ENCODE results near the gene FTO.

DNA sequence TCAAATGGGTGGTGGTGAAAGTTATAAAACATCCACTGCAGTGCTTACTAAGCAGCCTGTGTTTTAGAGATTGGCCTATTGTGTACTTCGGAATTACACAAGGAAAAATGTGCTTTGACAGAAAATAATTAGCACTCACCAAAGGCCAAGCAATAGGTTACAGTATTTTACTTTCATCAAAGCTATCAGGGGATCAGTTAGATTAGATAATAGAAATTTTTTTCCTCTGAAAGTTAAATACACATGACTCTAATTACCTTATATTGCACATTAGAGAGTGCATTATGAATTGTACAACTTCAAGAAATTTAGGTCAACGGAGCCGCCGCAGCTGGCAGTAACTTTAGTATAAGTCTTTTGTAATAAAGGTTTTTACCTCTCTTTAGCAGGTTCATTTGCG, 232.6 kb downstream of the FTO start:
- no peak for TF ChIP-seq POLR2A (IDR thresholded peaks at IDR 0.05)
- TF ChIP-seq, protein P1, sequence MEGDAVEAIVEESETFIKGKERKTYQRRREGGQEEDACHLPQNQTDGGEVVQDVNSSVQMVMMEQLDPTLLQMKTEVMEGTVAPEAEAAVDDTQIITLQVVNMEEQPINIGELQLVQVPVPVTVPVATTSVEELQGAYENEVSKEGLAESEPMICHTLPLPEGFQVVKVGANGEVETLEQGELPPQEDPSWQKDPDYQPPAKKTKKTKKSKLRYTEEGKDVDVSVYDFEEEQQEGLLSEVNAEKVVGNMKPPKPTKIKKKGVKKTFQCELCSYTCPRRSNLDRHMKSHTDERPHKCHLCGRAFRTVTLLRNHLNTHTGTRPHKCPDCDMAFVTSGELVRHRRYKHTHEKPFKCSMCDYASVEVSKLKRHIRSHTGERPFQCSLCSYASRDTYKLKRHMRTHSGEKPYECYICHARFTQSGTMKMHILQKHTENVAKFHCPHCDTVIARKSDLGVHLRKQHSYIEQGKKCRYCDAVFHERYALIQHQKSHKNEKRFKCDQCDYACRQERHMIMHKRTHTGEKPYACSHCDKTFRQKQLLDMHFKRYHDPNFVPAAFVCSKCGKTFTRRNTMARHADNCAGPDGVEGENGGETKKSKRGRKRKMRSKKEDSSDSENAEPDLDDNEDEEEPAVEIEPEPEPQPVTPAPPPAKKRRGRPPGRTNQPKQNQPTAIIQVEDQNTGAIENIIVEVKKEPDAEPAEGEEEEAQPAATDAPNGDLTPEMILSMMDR (IDR thresholded peaks at IDR 0.05), result no peak

Measured in uterus (tissue), 2 donors.